ENCODE data around the gene BTBD7. TPM values are rescaled to one million over a fixed set of nuclear protein-coding genes. Genes with fewer than 3 reads are reported as not detected.

BTBD7 gene
- polyA plus RNA-seq, 5 donors = 28.7 to 44.5 (median 39.0) TPM

DNA sequence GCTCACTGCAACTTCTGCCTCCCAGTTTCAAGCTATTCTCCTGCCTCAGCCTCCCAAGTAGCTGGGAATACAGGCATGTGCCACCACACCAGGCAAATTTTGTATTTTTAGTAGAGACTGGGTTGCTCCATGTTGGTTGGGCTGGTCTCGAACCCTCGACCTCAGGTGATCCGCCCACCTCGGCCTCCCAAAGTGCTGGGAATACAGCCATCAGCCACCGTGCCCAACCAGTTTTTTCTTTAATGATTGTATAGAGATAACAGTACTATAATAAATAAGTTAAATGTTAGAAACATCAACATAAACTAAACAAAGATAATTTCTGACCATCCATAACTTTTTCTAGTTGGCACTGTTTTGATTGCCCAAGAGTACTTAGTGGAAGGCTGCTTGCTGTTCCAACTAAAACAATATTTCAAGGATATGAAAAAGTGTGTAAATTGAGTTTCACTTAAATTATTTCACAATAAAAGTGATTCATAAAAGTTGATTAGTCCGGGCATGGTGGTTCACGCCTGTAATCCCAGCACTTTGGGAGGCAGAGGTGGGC, 131.6 kb downstream of the BTBD7 start:
- no peak for DNase-seq

- no peak for DNase-seq
Measured at GRCh38 chr14:93200553-93200952, 132.3 kb downstream of the BTBD7 start.

- no peak for DNase-seq
Measured at GRCh38 chr14:93199031-93199430, 133.8 kb downstream of the BTBD7 start.

DNA sequence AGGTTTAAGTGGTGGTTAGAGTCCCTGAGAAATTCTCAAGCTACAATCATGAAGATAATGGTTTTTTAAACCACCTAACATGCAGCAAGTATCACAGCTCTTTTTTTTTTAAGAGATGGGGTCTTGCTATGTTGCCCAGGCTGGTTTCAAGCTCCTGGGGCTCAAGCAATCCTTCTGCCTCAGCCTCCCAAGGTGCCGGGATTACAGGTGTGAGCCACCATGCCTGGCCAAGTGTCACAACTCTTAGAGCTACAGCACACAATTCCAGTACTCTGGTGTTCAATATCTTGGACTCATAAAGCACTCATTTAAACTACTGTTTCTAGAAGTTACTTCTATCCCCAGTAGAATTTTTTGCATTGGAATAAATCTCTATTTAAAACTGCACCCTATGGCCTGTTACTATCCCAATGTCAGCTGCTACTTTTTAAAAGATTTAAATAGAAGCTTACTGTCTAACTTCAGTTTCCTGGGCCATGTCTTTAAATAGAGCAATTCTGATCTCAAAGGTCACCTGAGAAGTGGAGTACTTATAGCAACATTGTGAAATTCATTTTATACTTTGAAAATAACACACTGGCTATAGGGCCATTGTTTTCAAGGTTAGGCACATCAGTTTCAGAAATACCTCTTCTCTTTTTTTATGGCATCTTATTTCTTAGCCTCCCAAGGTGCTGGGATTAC, 137.4 kb downstream of the BTBD7 start:
- DNase-seq = no peak

Other genes starting within 250 kb of the BTBD7 start
- 10 to 100 TPM; 17.4 to 26.1 (median 19.9) TPM for gene ITPK1, start 217.1 kb downstream of the BTBD7 start, polyA plus RNA-seq (ENCODE audit: insufficient read depth in 1 of 5, insufficient read length in 5 of 5, low replicate concordance in 1 of 5)
- 10 to 100 TPM; 29.9 to 37.0 (median 35.3) TPM for gene MOAP1, start 148.1 kb downstream of the BTBD7 start, polyA plus RNA-seq (ENCODE audit: insufficient read depth in 1 of 5, insufficient read length in 5 of 5, low replicate concordance in 1 of 5)
- gene LYSET, start 147.7 kb downstream of the BTBD7 start, polyA plus RNA-seq (ENCODE audit: insufficient read depth in 1 of 5, insufficient read length in 5 of 5, low replicate concordance in 1 of 5) = 10 to 100 TPM; 24.0 to 25.1 (median 24.5) TPM
- gene GON7, start 126.0 kb downstream of the BTBD7 start, polyA plus RNA-seq (ENCODE audit: insufficient read depth in 1 of 5, insufficient read length in 5 of 5, low replicate concordance in 1 of 5) = 10 to 100 TPM; 13.9 to 16.3 (median 15.4) TPM
- 10 to 100 TPM; 27.7 to 40.6 (median 33.4) TPM for gene UBR7, start 125.8 kb downstream of the BTBD7 start, polyA plus RNA-seq (ENCODE audit: insufficient read depth in 1 of 5, insufficient read length in 5 of 5, low replicate concordance in 1 of 5)
- gene COX8C, start 14.1 kb upstream of the BTBD7 start, polyA plus RNA-seq (ENCODE audit: insufficient read depth in 1 of 5, insufficient read length in 5 of 5, low replicate concordance in 1 of 5) = under 1 TPM; 0.36 to 0.94 (median 0.54) TPM
- gene UNC79, start 97.9 kb upstream of the BTBD7 start, polyA plus RNA-seq (ENCODE audit: insufficient read depth in 1 of 5, insufficient read length in 5 of 5, low replicate concordance in 1 of 5) = under 1 TPM; 0.31 to 0.59 (median 0.55) TPM